Stimulated activated naive CD8-positive, alpha-beta T cell treated with anti-CD3 and anti-CD28 coated beads, Interleukin-15, Interleukin-2, amounts not matched to agents 100 U/mL and 50 U/mL, for 24 hours (primary cell): ENCODE measurements around the gene PTCD2.

Source experiments
- ATAC-seq: fragments of 150-1000 bp; cut with Tn5 transposase; one replicate; pipeline ENCODE4 v1.10.0; 2021
- DNase-seq: peaks from one replicate; pipeline ENCODE4 v3.0.0; 2021

Gene PTCD2

DNA sequence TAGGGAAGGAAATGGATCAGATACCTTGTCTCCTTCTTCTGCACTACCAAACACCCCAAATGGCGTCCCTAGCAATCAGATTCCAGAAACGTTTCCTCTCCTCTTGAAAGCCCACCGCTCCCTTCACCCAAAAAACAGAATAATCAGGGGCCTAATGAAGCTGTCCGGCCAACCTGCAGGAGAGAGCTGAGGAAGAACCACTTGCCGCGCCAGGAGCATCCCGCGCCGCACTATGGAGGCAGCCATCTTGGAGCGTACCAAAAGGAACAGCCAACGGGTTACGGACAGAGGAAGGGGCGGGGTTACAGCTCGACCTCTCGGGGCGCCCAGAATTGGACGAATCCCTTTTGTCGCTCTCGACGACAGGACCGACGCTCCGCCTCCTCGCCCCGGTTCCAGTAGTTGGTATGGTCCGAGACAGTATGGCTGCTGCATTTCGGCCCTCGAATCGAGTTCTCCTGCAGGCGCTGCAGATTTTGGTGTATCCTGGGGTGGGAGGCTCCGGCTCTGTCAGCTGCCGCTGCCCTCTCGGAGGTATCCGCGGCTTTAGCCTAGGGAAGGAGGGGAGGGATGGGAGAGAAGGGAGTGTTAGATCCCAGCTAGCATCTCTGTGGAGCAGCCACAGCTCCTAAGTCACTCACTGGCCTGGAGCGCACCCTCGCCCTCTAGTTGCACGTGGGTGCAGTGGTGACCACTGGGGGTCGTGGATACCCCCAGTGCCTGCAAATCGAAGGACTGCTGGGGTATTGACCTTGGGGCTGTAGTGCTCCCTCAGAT is at the start of gene PTCD2, which contains the start of gene MRPS27:
Gene PTCD2, plus strand, starts transcription at position 398 of the 777 bp plus-strand sequence. Its CDS starts 10 bp downstream, at position 408.
Gene MRPS27, minus strand, starts transcription at position 265 of the 777 bp plus-strand sequence. Its CDS starts 19 bp downstream, at position 246.
- peak; percentile 91 for DNase-seq
- ATAC-seq: peak; percentile 100

GRCh38 chr5:72271702-72272101 is 48.5 kb upstream of the PTCD2 start:
- DNase-seq (no peak), ATAC-seq (no peak)

- ATAC-seq (no peak), DNase-seq (no peak)
Measured at GRCh38 chr5:72272398-72272797, 47.8 kb upstream of the PTCD2 start.

GRCh38 chr5:72273547-72273946 is 46.6 kb upstream of the PTCD2 start:
- DNase-seq (no peak), ATAC-seq (no peak)

- no peak for DNase-seq
- ATAC-seq: no peak
Measured at GRCh38 chr5:72276219-72276752, 43.9 kb upstream of the PTCD2 start.

DNA sequence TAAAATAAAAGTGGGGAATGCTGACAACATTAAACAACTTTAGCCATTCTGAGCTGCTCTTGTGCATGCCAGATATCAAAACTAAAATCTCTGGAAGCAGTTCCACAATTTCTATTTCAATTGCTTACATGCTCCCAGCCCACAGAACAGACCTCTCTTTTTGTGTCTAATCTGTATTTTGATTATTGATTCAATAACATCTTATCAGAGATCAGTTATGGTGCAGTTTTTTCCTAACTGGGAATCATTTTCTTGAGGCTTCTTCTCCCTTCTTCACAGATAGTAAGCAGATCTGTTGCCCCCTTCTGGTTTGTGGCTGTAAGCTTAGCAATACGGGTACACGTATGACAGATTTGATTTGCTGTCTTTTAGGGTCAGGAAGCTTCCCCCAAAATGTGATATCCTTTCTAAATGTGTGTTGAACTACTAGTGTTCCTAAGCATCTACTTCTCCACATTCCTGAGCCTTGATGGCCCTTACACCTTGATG is 39.5 kb upstream of the PTCD2 start:
- ATAC-seq (no peak), DNase-seq (no peak)

DNA sequence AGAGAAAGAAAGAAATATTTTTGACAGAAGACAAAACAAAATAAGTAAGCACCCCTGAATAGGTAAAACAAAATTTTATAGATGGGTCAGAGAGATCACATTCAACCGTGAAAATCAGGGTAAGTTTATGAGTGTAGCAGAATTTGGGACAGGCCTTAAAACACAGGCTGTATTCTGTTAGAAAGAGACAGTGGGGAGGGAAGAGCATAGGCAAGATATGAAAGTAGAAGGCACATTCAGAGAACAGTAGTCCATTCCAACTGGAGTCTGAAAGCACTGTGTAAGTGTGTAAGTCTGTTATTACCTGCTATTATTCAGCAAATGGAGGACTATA is 38.8 kb upstream of the PTCD2 start:
- ATAC-seq (no peak), DNase-seq (no peak)

GRCh38 chr5:72281764-72282499 is 38.2 kb upstream of the PTCD2 start:
- no peak for ATAC-seq
- no peak for DNase-seq

DNA sequence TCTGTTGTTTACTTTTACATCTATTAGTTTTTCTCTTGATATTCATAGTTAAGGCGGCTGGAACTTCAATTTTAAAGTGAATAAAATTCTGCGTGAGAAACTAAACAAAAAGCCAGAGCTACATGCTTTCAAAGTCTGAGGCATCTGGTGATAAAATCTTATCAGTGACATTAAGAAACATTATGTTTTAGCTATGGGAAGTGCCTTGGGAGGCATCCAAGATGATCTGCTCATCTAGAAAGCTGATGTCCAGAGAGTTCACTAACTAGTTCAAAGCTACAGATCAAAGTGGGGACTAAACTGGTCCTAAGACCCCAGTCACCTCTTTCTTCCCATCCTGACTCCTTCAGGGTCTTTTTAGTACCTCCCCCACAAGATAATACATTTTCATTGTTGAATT is 37.3 kb upstream of the PTCD2 start:
- DNase-seq (no peak), ATAC-seq (no peak)

- ATAC-seq: no peak
- no peak for DNase-seq
Measured at GRCh38 chr5:72283358-72283757, 36.8 kb upstream of the PTCD2 start.

DNA sequence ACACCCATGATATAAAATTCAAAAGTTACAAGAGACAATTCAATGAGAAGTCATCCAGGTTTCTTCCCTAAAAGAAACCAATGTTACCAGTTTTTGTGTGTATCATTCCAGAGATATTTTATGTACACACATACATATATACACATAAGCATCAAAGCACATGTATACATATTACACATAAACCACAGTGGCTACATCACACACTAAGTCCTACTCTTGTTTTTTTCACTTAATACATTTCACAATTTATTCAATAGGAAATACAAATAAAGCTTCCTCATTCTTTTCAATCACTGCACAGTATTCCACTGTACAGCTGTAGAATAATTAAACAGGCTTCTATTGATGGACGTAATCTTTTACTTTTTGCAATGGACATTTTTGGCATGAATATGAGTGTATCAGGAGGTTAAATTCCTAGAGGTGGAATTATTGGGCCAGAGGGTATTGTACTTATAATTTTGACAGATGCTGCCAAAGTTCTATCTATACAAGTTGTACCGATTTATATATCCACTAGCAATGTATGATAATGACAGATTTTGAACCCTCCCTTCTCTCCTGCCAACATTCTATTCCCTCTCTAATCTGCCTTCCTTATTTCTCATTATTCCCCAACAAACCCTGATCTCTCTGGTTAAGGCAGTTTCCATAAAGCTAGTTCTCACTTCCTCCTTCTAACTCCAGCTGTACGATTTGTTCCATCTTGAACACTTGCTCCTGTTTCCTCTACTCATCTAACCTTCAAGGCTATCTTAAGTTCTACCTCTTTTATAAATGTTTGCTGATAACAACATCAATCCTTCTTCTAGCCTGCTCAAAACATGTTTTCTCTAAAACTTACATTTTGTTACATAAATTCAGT is 35.4 kb upstream of the PTCD2 start:
- ATAC-seq: no peak

GRCh38 chr5:72285424-72285821 is 34.8 kb upstream of the PTCD2 start:
- ATAC-seq (no peak), DNase-seq (no peak)

More for the DNA sequence above, 35.4 kb upstream of the PTCD2 start:
- no peak for DNase-seq

- ATAC-seq (no peak), DNase-seq (no peak)
Measured at GRCh38 chr5:72286798-72287197, 33.4 kb upstream of the PTCD2 start.

DNA sequence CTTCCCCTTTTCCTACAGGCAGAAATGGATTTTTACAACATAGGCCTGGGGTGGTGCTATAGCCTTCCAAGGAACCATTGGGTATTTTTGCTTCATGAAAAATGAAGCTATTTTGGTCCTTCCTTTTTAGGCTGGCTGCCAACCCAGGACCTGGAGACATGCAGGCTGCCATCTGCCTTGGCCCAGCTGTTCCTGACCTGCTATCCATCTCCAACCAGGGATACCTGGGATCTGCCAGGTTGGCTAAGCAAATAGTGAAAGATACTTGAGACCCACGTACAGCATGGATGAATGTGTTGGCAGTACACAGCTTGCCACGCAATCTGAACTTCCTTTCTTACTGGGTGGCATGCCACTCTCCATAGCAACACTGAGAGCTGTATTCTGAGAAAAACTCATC is 31.2 kb upstream of the PTCD2 start:
- DNase-seq: no peak
- no peak for ATAC-seq

DNA sequence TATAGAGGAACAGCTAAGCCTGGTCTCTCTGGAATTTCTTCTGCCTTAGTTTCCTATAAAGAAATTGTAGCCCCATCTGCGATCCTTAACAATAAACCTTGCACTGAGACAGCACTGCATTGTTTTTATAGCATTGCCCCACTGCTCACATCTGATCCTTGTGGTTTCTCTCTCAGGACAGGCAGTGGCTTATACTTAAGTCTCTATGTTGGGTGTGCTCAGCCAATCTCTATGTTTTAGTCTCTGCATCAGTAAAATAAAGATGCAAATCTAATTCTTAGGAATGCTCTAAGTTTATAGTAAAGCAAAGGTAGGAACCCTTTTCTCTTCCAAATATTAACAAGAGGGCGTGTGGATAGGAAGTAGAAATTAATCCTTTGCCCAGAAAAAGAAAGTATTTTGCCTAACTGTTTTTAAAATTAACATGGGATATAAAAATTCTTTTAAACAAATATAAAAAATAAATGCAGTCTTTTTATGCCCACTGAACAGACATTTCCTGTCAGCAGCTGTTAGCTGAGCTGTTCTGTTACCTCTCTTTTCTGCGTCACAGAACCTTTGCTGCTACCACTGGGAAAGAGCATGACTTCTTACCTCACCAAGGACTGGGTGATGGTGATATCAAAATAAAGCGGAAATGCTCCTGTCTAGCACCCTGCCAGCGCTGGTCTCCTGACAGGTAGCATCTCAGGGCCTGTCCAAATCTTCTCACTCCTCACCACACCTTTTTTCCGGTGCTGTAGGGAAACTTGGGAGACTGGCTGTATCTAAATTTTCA is 29.6 kb upstream of the PTCD2 start:
- DNase-seq (no peak), ATAC-seq (no peak)

DNA sequence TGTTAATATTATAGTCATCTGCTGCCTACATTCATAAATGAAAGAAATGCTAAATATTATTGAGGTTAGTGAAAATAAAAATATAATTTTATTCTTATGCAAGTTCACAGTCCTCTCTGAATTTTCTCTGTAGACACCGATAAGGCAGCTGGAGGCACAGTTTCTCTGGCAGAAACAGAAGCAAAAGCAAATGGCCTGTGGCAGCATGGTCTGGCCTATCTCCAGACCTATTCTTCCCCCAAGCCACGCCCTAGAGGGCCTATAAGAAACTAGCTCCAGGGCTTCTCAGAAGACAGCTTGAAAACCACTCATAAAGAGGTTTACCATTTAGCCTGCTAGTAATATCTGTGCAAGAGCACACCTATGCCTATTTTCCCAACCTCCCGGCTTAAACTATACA is 28.6 kb upstream of the PTCD2 start:
- DNase-seq (no peak), ATAC-seq (no peak)

DNA sequence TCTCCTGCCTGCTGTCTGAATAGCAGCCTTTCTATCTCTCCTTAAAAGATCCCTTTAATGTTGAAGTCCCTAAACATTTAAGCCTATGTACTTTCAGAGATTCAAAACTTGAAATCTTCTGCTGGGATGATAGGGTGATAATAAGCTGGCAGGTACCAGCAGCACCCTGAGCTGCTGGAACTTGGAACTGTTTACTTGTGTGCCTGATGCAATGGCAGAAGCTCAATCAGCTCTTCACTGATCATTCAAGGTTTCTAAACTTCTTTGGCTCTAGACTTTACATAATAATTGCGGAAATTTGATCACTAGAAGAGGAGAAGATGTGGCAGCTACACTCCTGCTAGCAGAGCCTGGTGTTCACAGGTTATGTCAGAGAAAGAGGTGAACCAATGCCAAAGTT is 27.8 kb upstream of the PTCD2 start:
- ATAC-seq: no peak

DNA sequence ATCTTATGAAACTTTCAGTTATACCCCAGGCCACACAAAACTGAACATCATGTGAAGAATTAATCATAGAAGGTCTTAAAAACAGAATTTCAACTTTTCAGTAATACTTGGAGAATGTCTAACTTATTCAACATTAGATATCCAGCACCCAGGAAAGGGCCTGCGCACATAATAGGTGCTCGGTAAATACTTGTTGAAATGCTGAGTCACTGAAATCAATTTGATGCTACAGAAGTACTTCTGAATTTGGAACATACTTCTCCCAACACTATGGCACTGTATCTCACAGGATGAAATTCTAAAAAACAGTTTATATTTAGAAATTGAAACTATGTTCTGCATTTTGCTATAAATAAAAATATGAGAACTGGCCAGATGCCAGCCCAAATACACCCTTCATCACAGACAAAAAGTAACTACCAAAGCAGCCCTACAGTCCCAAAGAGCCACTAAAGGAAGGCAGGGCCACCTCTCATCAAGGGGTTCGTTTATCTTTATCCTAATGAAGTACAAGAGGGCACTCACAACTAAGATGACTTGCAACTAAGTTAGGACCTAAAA is 26.6 kb upstream of the PTCD2 start:
- ATAC-seq (no peak), DNase-seq (no peak)

More for the DNA sequence above, 27.8 kb upstream of the PTCD2 start:
- DNase-seq: no peak

- no peak for ATAC-seq
- no peak for DNase-seq
Measured at GRCh38 chr5:72294473-72294872, 25.7 kb upstream of the PTCD2 start.

DNA sequence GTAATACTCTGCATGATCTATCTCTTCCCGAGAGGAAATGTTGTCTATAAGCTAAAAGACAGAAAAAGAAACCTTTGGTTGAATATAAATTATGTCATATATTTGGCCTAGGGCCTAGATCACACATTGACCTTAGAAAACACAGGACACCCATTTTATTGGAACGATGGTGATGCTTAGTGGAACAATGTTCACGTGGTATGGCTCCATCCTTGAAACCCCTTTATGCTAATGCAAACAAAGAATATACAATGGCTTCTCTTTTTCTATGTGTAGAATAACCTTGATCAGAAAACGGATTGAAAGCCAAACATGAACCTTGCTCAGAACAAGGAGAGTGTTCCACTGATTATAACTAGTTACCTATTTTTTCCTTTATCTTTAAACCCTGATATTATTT is 24.6 kb upstream of the PTCD2 start:
- ATAC-seq (no peak), DNase-seq (no peak)

GRCh38 chr5:72296256-72296655 is 23.9 kb upstream of the PTCD2 start:
- ATAC-seq (no peak), DNase-seq (no peak)
